Posterior vena cava (tissue), 2 donors: Measurements from ENCODE around the gene HLA-DQA1. TPM values are rescaled to one million over a fixed set of nuclear protein-coding genes. Genes with fewer than 3 reads are reported as not detected.

Experiments used
- DNase-seq: peaks from one replicate; pipeline ENCODE4 v3.0.0-alpha.2; 2020; ENCODE audit warnings: low spot score
- intact Hi-C, 2 donors: fragments of 100-400 bp; cut with DNase I; formaldehyde crosslinking; loops; one replicate each; pipeline versions ENCODE4 v1.14.1 to v1.14.2; 2022 to 2023
- total RNA-seq, 2 donors: library from RNA; stranded (reverse); fragmentation: NEBNext Ultra II Directional; extraction: Animal tissue kit (Norgen Biotek cat#: 25700); gene quantifications; one replicate each; pipeline ENCODE4 v1.2.1, GENCODE V29; 2021
- donor health status: DM: yes; HTN: yes; CAD: no.
- donor health status: DM: yes; HTN: yes; CAD: no.

Gene HLA-DQA1
- total RNA-seq, 2 donors from 2014 or later: 8.7 to 10.8 TPM

GRCh38 chr6:32684246-32684645 is 47.0 kb downstream of the HLA-DQA1 start:
- no peak for DNase-seq
- intact Hi-C loops: no loop called here

- no peak for DNase-seq
- intact Hi-C loops: no loop called here
Observed at GRCh38 chr6:32685603-32686002, 48.4 kb downstream of the HLA-DQA1 start.

DNA sequence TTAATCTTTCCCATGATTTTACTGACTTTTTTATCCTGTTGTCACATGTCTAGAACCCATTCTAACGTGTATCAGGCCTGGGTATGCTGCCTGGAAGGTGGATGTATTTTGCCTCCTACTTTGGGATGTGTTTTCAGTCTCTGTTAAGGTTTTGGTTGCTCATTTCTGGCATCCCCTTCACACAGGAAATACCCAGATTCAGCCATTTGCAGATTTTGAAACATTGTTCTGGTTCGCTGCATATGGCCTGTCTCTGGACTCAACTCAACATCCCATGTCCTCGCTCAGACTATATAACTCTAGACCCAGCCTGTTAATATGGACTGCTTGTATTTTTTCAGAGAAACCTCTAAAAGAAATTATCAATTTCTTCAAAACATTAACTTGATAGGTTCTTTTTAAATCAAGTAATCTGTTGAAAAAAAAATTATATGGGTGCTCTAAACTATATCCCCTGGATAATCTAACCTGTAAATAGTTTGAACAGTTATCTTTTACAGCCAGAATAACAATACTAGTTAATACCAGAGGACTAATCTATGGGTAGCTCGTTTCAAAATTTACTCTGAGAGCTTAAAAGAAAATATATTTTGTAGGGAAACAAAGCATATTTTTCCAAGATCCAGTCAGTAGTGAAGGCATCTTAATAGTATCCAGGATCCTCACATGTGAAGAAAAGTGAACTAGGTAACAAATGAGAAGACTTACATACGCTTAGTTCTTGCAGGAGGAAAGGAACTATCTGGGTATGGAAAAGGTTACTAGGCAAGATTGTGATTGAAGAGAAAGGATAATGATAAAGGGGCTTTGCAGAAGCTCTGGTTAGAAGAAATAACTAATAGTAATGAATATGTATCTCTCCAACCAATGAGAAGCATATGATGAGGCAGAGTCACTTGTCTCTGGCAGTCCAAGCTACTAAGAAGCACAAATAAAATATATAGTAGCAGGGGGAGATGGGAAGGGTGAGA is 52.6 kb downstream of the HLA-DQA1 start:
- intact Hi-C loops: no loop called here
- DNase-seq: no peak

GRCh38 chr6:32692019-32692418 is 54.8 kb downstream of the HLA-DQA1 start:
- no peak for DNase-seq
- intact Hi-C loops: no loop called here

Other genes starting within 250 kb of the HLA-DQA1 start
- not detected for gene BTNL2, start 230.2 kb upstream of the HLA-DQA1 start, total RNA-seq
- 100 to 1,000 TPM; 101 to 225 TPM for gene HLA-DRA, start 197.5 kb upstream of the HLA-DQA1 start, total RNA-seq
- gene HLA-DRB5, start 107.1 kb upstream of the HLA-DQA1 start, total RNA-seq: 10 to 100 TPM in 1 of 2 donors, 1 to 10 TPM in 1; 1.4 to 61.3 TPM
- gene HLA-DRB1, start 47.6 kb upstream of the HLA-DQA1 start, total RNA-seq: 10 to 100 TPM; 78.2 to 91.3 TPM
- gene HLA-DQB1, start 29.3 kb downstream of the HLA-DQA1 start, total RNA-seq: 10 to 100 TPM in 1 of 2 donors, 1 to 10 TPM in 1; 4.2 to 13.8 TPM
- 1 to 10 TPM in 1 of 2 donors, under 1 TPM in 1; 0.52 to 1.1 TPM for gene HLA-DQA2, start 104.0 kb downstream of the HLA-DQA1 start, total RNA-seq
- gene HLA-DQB2, start 126.1 kb downstream of the HLA-DQA1 start, total RNA-seq: 1 to 10 TPM; 2.0 to 4.3 TPM
- under 1 TPM; 0.19 to 0.69 TPM for gene HLA-DOB, start 179.6 kb downstream of the HLA-DQA1 start, total RNA-seq
- 10 to 100 TPM; 23.3 to 27.4 TPM for gene TAP2, start 201.3 kb downstream of the HLA-DQA1 start, total RNA-seq
- 10 to 100 TPM; 37.7 to 42.8 TPM for gene PSMB8, start 206.6 kb downstream of the HLA-DQA1 start, total RNA-seq
- 10 to 100 TPM; 30.2 to 47.3 TPM for gene TAP1, start 216.3 kb downstream of the HLA-DQA1 start, total RNA-seq
- 10 to 100 TPM; 23.9 to 25.6 TPM for gene PSMB9, start 216.8 kb downstream of the HLA-DQA1 start, total RNA-seq